Body of pancreas (tissue), 4 donors: Measurements from ENCODE around the gene ARF3. TPM values are rescaled to one million over a fixed set of nuclear protein-coding genes. Genes with fewer than 3 reads are reported as not detected.

Experiments used
- ATAC-seq: fragments of 150-250 bp; one replicate; pipeline ENCODE4 v1.9.1; 2016
- DNase-seq, 4 donors: peaks; one replicate each; pipeline ENCODE4 v3.0.0-alpha.2; 2019
- H3K27ac ChIP-seq, 4 donors: fragments of 200-600 bp; sonication (generic); 1 replicate in 3 of 4; 2 replicates in 1 of 4; pipeline versions ENCODE4 v1.5.1 to v1.6.1; 2016 to 2019; ENCODE audit warnings: mild to moderate bottlenecking in 1 of 4, mixed read lengths in 1 of 4, moderate library complexity in 1 of 4
- H3K27me3 ChIP-seq, 2 donors: fragments of 200-600 bp; sonication (generic); one replicate each; pipeline ENCODE4 v1.6.0; 2016; ENCODE audit warnings: mild to moderate bottlenecking in 1 of 2
- H3K36me3 ChIP-seq, 2 donors: fragments of 200-600 bp; sonication (generic); replicated peaks in 1 of 2; 2 replicates each; pipeline ENCODE4 v1.5.1; 2016; ENCODE audit warnings: low read depth in 2 of 2; ENCODE audit not compliant: insufficient read depth in 1 of 2
- H3K4me1 ChIP-seq: fragments of 200-600 bp; sonication (generic); one replicate; pipeline ENCODE4 v1.6.0; 2016
- H3K4me3 ChIP-seq, 2 donors: fragments of 200-600 bp; sonication (generic); 1 replicate in 1 of 2; 2 replicates in 1 of 2; pipeline ENCODE4 v1.5.1; 2016 to 2019
- H3K9me3 ChIP-seq, 3 donors: fragments of 200-600 bp; sonication (generic); 1 replicate in 2 of 3; 2 replicates in 1 of 3; pipeline ENCODE4 v1.5.1; 2016
- POLR2A ChIP-seq, 3 donors: fragments of 450-650 bp; IDR thresholded peaks; one replicate each; pipeline ENCODE4 v1.6.1; 2016; ENCODE audit warnings: antibody characterized with exemption in 3 of 3, mild to moderate bottlenecking in 2 of 3
- WGBS, 2 donors: methylation state at CpG; one replicate each; pipeline ENCODE4 v1.1.5; 2017; 5-methylcytosine and 5-hydroxymethylcytosine counted together
- intact Hi-C: fragments of 100-400 bp; cut with DNase I; formaldehyde crosslinking; loops from one replicate; pipeline ENCODE4 v1.15.1; 2023
- total RNA-seq, 2 donors: library from RNA; depleted of rRNA; stranded (reverse); fragments of >200 nt; gene quantifications; one replicate each; pipeline ENCODE4 v1.1.0, GENCODE V29; 2016
- TF ChIP-seq, protein P1 (sequence below), 7 experiments: fragments of 450-650 bp in 4 of 7; fragments of 200-600 bp in 3 of 7; sonication (generic) in 3 of 7; IDR thresholded peaks; one replicate each; pipeline ENCODE4 v1.5.1; 2016 to 2019; ENCODE audit warnings: antibody characterized with exemption in 7 of 7

ARF3 gene
- total RNA-seq, 2 donors from 2014 or later = 22.3 to 24.1 TPM

DNA sequence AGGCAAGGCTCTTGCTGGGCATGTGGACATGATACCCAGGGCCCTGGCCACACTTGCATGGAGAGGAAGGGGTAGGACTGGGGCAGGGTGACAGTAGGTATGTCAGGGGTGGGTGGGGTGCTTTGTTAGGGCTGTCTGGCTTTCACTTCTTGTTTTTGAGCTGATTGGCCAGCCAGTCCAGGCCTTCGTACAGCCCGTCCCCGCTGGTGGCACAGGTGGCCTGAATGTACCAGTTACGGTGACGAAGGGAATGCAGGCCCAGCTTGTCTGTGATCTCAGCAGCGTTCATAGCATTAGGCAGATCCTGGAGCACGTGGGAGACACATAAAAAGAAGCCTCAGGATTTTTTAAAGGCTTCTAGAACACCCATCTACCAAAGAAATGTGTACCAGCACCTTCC is 18.5 kb downstream of the ARF3 start:
- Histone ChIP-seq H3K27ac (no peak overlapping the region), H3K36me3 (no peaks in the 10 kb centered on the region), H3K4me3 (no peak overlapping the region), H3K4me1 (no peaks in the 10 kb centered on the region), H3K27me3 (no peaks in the 10 kb centered on the region), H3K9me3 (no peaks in the 10 kb centered on the region)
- WGBS, 2 donors = 74 to 88% methylated on average over 4 to 7 of the region's 7 CpGs
- no peak for DNase-seq
- TF ChIP-seq, protein P1, sequence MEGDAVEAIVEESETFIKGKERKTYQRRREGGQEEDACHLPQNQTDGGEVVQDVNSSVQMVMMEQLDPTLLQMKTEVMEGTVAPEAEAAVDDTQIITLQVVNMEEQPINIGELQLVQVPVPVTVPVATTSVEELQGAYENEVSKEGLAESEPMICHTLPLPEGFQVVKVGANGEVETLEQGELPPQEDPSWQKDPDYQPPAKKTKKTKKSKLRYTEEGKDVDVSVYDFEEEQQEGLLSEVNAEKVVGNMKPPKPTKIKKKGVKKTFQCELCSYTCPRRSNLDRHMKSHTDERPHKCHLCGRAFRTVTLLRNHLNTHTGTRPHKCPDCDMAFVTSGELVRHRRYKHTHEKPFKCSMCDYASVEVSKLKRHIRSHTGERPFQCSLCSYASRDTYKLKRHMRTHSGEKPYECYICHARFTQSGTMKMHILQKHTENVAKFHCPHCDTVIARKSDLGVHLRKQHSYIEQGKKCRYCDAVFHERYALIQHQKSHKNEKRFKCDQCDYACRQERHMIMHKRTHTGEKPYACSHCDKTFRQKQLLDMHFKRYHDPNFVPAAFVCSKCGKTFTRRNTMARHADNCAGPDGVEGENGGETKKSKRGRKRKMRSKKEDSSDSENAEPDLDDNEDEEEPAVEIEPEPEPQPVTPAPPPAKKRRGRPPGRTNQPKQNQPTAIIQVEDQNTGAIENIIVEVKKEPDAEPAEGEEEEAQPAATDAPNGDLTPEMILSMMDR (IDR thresholded peaks at IDR 0.05) = no peak
- no peak for TF ChIP-seq POLR2A (IDR thresholded peaks at IDR 0.05)
- ATAC-seq = no peak
- intact Hi-C loops = loop anchor here (10.0 kb wide), 1 partner anchor 84 kb away; the partner anchor contains the start of gene DDX23

DNA sequence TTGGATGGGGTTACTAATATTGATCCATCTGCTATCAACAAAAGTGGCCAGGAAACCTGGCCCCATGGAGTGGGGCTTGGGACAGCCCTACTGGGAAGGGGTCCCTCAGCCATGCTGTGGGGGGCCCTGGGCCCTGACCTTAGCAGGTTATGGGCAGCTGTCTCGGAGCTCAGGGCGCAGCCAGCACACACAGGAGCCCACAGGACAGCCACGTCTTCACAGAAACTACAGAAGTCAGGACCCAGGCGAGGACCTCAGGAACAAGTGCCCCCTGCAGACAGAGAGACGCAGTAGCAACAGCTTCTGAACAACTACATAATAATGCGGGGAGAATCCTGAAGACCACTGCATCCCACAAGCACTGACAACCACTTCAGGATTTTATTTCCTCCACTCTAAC is 20.1 kb downstream of the ARF3 start:
- Histone ChIP-seq H3K27ac (no peak overlapping the region), H3K4me3 (no peak overlapping the region), H3K27me3 (no peaks in the 10 kb centered on the region), H3K4me1 (no peaks in the 10 kb centered on the region), H3K36me3 (peaks cover 0 to 7% of the 10 kb centered on the region in 2 donors), H3K9me3 (no peaks in the 10 kb centered on the region)
- no peak for TF ChIP-seq POLR2A (IDR thresholded peaks at IDR 0.05)
- TF ChIP-seq, protein P1 (IDR thresholded peaks at IDR 0.05) = no peak
- DNase-seq (no peak), ATAC-seq (no peak)
- intact Hi-C loops = loop anchor here (10.0 kb wide), 1 partner anchor 82 kb away; the partner anchor contains the start of gene DDX23
- WGBS, 2 donors = 78 to 85% methylated on average over 5 to 6 of the region's 6 CpGs

DNA sequence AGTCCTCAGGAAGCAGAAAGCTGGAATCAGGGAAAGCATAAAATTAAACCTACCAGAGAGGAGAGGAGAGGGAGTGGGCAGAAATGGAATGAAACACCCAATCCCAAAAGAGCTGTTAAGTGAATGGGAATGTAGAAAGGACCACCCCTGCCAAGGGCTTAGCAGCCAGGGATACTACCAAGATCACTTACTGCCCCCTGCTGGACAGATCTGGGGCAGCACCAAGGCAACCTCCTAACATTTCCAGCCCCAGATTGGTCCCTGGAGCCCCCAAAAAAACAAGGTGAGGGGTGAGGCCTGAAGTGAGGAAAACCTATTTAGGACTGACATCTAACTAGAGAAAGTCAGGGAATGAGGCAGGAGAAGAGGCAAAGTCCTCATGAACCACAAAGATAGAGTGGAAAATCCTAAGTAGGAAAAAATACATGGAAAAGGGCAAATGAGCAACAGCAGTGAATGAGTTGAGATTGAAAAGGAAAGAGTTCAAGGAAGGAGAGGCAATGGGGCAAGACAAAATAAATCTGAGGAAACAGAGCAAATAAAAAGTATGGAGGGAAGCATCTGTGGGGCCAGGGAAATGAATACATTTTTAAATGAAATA is 20.8 kb downstream of the ARF3 start:
- Histone ChIP-seq H3K9me3 (no peaks in the 10 kb centered on the region), H3K36me3 (peaks cover 0 to 7% of the 10 kb centered on the region in 2 donors), H3K4me1 (no peaks in the 10 kb centered on the region), H3K4me3 (no peak overlapping the region), H3K27ac (no peak overlapping the region), H3K27me3 (no peaks in the 10 kb centered on the region)
- TF ChIP-seq, protein P1 (IDR thresholded peaks at IDR 0.05) = peak; percentile 64 to 95 (median 82)
- no peak for TF ChIP-seq POLR2A (IDR thresholded peaks at IDR 0.05)
- ATAC-seq (peak; percentile 79), DNase-seq (peak; percentile 74 to 85 (median 78))
- intact Hi-C loops = loop anchor here (10.0 kb wide), 1 partner anchor 82 kb away; the partner anchor contains the start of gene DDX23

DNA sequence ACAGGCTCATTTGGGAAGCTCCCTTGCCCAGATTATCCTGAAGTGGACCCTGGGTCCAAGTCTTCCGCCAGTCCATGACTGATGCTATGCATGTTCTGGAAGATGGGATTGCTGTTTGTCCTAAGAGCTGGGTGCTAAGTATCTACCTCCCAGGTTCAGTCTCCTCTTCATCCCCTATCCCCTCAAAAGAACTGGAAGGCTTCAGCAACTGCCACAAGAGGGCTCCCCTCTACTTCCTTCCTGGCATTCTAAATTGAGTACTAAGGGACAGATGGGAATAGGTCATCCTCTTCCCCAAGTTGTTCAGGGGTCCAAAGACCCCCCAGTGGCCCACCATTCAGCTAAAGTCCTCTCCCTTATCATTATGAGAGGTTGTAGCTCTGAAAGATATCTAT is 23.0 kb downstream of the ARF3 start:
- H3K36me3 ChIP-seq = peaks cover 0 to 7% of the 10 kb centered on the region in 2 donors

More for the DNA sequence above, 23.0 kb downstream of the ARF3 start:
- intact Hi-C loops = loop anchor here (10.0 kb wide), 1 partner anchor 80 kb away; the partner anchor contains the start of gene DDX23
- DNase-seq (no peak), ATAC-seq (no peak)
- H3K4me1 ChIP-seq = no peaks in the 10 kb centered on the region
- no peak overlapping the region for H3K4me3 ChIP-seq
- no peak for TF ChIP-seq POLR2A (IDR thresholded peaks at IDR 0.05)
- TF ChIP-seq, protein P1 (IDR thresholded peaks at IDR 0.05) = peak in 1 of 7 experiments; percentile 21
- H3K27me3 ChIP-seq = no peaks in the 10 kb centered on the region
- H3K27ac ChIP-seq = no peak overlapping the region
- WGBS, 2 donors = 93 to 100% methylated on average over 1 of the region's 1 CpG
- H3K9me3 ChIP-seq = no peaks in the 10 kb centered on the region
